ENCODE data around the gene FAM110C.

GRCh38 chr2:42788-43187 lies 3.5 kb downstream of the FAM110C start:
- TF ChIP-seq CTCF (IDR thresholded peaks at IDR 0.05) (no peak), POLR2AphosphoS5 (IDR thresholded peaks at IDR 0.05) (peak in 1 of 3 donors; percentile 37), POLR2A (IDR thresholded peaks at IDR 0.05) (no peak), EP300 (IDR thresholded peaks at IDR 0.05; ENCODE audit: low read depth) (no peak)

Measured in transverse colon (tissue), 4 donors.